ENCODE results near the gene RGS19. TPM values are rescaled to one million over a fixed set of nuclear protein-coding genes. Genes with fewer than 3 reads are reported as not detected.

Gene RGS19
- total and polyA plus RNA-seq, 9 donors = 4.9 to 10.4 (median 7.2) TPM

- Histone ChIP-seq H3K9me3 (replicated peaks; ENCODE audit: control insufficient read depth, low read depth, low read length) (no peaks in the 10 kb centered on the region), H3K36me3 (ENCODE audit: control insufficient read depth, insufficient read depth, low read length) (peaks cover 64% of the 10 kb centered on the region), H3K4me1 (ENCODE audit: control insufficient read depth, insufficient read depth, low read length) (peaks cover 8% of the 10 kb centered on the region), H3K4me3 (ENCODE audit: low read length) (no peak overlapping the region), H3K27me3 (ENCODE audit: control insufficient read depth, insufficient read depth, low read length) (peaks cover 21% of the 10 kb centered on the region), H3K27ac (ENCODE audit: low read length) (no peak overlapping the region)
- 85% methylated on average over 24 of the region's 31 CpGs for WGBS (ENCODE audit: insufficient coverage)
- no peak for DNase-seq
Measured at GRCh38 chr20:64032706-64033624, 46.4 kb downstream of the RGS19 start.

GRCh38 chr20:64031822-64032314 lies 47.5 kb downstream of the RGS19 start:
- no peak for DNase-seq
- Histone ChIP-seq H3K4me3 (ENCODE audit: low read length) (no peak overlapping the region), H3K4me1 (ENCODE audit: control insufficient read depth, insufficient read depth, low read length) (peaks cover 2% of the 10 kb centered on the region), H3K9me3 (replicated peaks; ENCODE audit: control insufficient read depth, low read depth, low read length) (no peaks in the 10 kb centered on the region), H3K27ac (ENCODE audit: low read length) (no peak overlapping the region), H3K36me3 (ENCODE audit: control insufficient read depth, insufficient read depth, low read length) (peaks cover 75% of the 10 kb centered on the region), H3K27me3 (ENCODE audit: control insufficient read depth, insufficient read depth, low read length) (peaks cover 10% of the 10 kb centered on the region)
- WGBS (ENCODE audit: insufficient coverage) = 88% methylated on average over 15 of the region's 19 CpGs

GRCh38 chr20:64030371-64031134 lies 48.8 kb downstream of the RGS19 start:
- no peaks in the 10 kb centered on the region for H3K27me3 ChIP-seq (ENCODE audit: control insufficient read depth, insufficient read depth, low read length)
- H3K4me1 ChIP-seq (ENCODE audit: control insufficient read depth, insufficient read depth, low read length) = no peaks in the 10 kb centered on the region
- 68% methylated on average over 16 of the region's 20 CpGs for WGBS (ENCODE audit: insufficient coverage)
- no peak overlapping the region for H3K4me3 ChIP-seq (ENCODE audit: low read length)
- H3K36me3 ChIP-seq (ENCODE audit: control insufficient read depth, insufficient read depth, low read length) = peaks cover 78% of the 10 kb centered on the region
- no peak overlapping the region for H3K27ac ChIP-seq (ENCODE audit: low read length)
- H3K9me3 ChIP-seq (replicated peaks; ENCODE audit: control insufficient read depth, low read depth, low read length) = no peaks in the 10 kb centered on the region
- DNase-seq = no peak

- no peaks in the 10 kb centered on the region for H3K27me3 ChIP-seq (ENCODE audit: control insufficient read depth, insufficient read depth, low read length)
- no peak for DNase-seq
- H3K9me3 ChIP-seq (replicated peaks; ENCODE audit: control insufficient read depth, low read depth, low read length) = no peaks in the 10 kb centered on the region
- WGBS (ENCODE audit: insufficient coverage) = 91% methylated on average over 37 of the region's 38 CpGs
- no peak overlapping the region for H3K27ac ChIP-seq (ENCODE audit: low read length)
- peaks cover 83% of the 10 kb centered on the region for H3K36me3 ChIP-seq (ENCODE audit: control insufficient read depth, insufficient read depth, low read length)
- H3K4me1 ChIP-seq (ENCODE audit: control insufficient read depth, insufficient read depth, low read length) = no peaks in the 10 kb centered on the region
- H3K4me3 ChIP-seq (ENCODE audit: low read length) = no peak overlapping the region
Measured at GRCh38 chr20:64029293-64030117, 49.8 kb downstream of the RGS19 start.

GRCh38 chr20:64027981-64028685 lies 51.2 kb downstream of the RGS19 start:
- Histone ChIP-seq H3K4me1 (ENCODE audit: control insufficient read depth, insufficient read depth, low read length) (no peaks in the 10 kb centered on the region), H3K27me3 (ENCODE audit: control insufficient read depth, insufficient read depth, low read length) (no peaks in the 10 kb centered on the region), H3K9me3 (replicated peaks; ENCODE audit: control insufficient read depth, low read depth, low read length) (no peaks in the 10 kb centered on the region), H3K36me3 (ENCODE audit: control insufficient read depth, insufficient read depth, low read length) (peaks cover 89% of the 10 kb centered on the region), H3K4me3 (ENCODE audit: low read length) (no peak overlapping the region), H3K27ac (ENCODE audit: low read length) (no peak overlapping the region)
- 82% methylated on average over 24 of the region's 24 CpGs for WGBS (ENCODE audit: insufficient coverage)
- DNase-seq = no peak

GRCh38 chr20:64025826-64026412 lies 53.4 kb downstream of the RGS19 start:
- H3K36me3 ChIP-seq (ENCODE audit: control insufficient read depth, insufficient read depth, low read length) = peaks cover 91% of the 10 kb centered on the region
- H3K27ac ChIP-seq (ENCODE audit: low read length) = no peak overlapping the region
- H3K9me3 ChIP-seq (replicated peaks; ENCODE audit: control insufficient read depth, low read depth, low read length) = no peaks in the 10 kb centered on the region
- no peak for DNase-seq
- WGBS (ENCODE audit: insufficient coverage) = 90% methylated on average over 24 of the region's 29 CpGs
- no peak overlapping the region for H3K4me3 ChIP-seq (ENCODE audit: low read length)
- no peaks in the 10 kb centered on the region for H3K27me3 ChIP-seq (ENCODE audit: control insufficient read depth, insufficient read depth, low read length)
- no peaks in the 10 kb centered on the region for H3K4me1 ChIP-seq (ENCODE audit: control insufficient read depth, insufficient read depth, low read length)

- no peaks in the 10 kb centered on the region for H3K27me3 ChIP-seq (ENCODE audit: control insufficient read depth, insufficient read depth, low read length)
- H3K36me3 ChIP-seq (ENCODE audit: control insufficient read depth, insufficient read depth, low read length) = peaks cover 87% of the 10 kb centered on the region
- no peaks in the 10 kb centered on the region for H3K4me1 ChIP-seq (ENCODE audit: control insufficient read depth, insufficient read depth, low read length)
- no peaks in the 10 kb centered on the region for H3K9me3 ChIP-seq (replicated peaks; ENCODE audit: control insufficient read depth, low read depth, low read length)
- H3K27ac ChIP-seq (ENCODE audit: low read length) = no peak overlapping the region
- H3K4me3 ChIP-seq (ENCODE audit: low read length) = no peak overlapping the region
- WGBS (ENCODE audit: insufficient coverage) = 92% methylated on average over 17 of the region's 18 CpGs
- DNase-seq = no peak
Measured at GRCh38 chr20:64025101-64025825, 54.1 kb downstream of the RGS19 start.

- no peaks in the 10 kb centered on the region for H3K9me3 ChIP-seq (replicated peaks; ENCODE audit: control insufficient read depth, low read depth, low read length)
- H3K27ac ChIP-seq (ENCODE audit: low read length) = no peak overlapping the region
- WGBS (ENCODE audit: insufficient coverage) = 87% methylated on average over 6 of the region's 17 CpGs
- no peaks in the 10 kb centered on the region for H3K27me3 ChIP-seq (ENCODE audit: control insufficient read depth, insufficient read depth, low read length)
- H3K4me1 ChIP-seq (ENCODE audit: control insufficient read depth, insufficient read depth, low read length) = no peaks in the 10 kb centered on the region
- H3K4me3 ChIP-seq (ENCODE audit: low read length) = no peak overlapping the region
- no peak for DNase-seq
- peaks cover 85% of the 10 kb centered on the region for H3K36me3 ChIP-seq (ENCODE audit: control insufficient read depth, insufficient read depth, low read length)
Measured at GRCh38 chr20:64024141-64024990, 55.0 kb downstream of the RGS19 start.
